OCI-LY1 (cell line): Measurements from ENCODE around the gene PSMB5.

Source experiments
- EZH2 ChIP-seq: fragments of 200-600 bp; sonication (generic), shearing (Covaris generic); IDR thresholded peaks from 2 replicates; pipeline ENCODE4 v1.8.0; 2017; ENCODE audit warnings: borderline replicate concordance, mixed run types, mild to moderate bottlenecking, antibody characterized with exemption, low read length, moderate library complexity, mixed read lengths
- TF ChIP-seq, protein P1 (sequence below): fragments of 200-600 bp; sonication (generic), shearing (Covaris generic); IDR thresholded peaks from 2 replicates; pipeline ENCODE4 v1.5.1; 2017; ENCODE audit warnings: mild to moderate bottlenecking, antibody characterized with exemption, low read length, moderate library complexity, mixed read lengths

- TF ChIP-seq, protein P1, sequence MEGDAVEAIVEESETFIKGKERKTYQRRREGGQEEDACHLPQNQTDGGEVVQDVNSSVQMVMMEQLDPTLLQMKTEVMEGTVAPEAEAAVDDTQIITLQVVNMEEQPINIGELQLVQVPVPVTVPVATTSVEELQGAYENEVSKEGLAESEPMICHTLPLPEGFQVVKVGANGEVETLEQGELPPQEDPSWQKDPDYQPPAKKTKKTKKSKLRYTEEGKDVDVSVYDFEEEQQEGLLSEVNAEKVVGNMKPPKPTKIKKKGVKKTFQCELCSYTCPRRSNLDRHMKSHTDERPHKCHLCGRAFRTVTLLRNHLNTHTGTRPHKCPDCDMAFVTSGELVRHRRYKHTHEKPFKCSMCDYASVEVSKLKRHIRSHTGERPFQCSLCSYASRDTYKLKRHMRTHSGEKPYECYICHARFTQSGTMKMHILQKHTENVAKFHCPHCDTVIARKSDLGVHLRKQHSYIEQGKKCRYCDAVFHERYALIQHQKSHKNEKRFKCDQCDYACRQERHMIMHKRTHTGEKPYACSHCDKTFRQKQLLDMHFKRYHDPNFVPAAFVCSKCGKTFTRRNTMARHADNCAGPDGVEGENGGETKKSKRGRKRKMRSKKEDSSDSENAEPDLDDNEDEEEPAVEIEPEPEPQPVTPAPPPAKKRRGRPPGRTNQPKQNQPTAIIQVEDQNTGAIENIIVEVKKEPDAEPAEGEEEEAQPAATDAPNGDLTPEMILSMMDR: no peak
- no peak for TF ChIP-seq EZH2
These were observed 5.9 kb downstream of the PSMB5 start for GRCh38 chr14:23028799-23029198.
